SK-N-SH treated with all-trans-retinoic acid at 6 μM for 48 hours (cell line): ENCODE measurements around the gene PGM1.

Source experiments
- ATAC-seq: fragments of 200-7000 bp; cut with Tn5 transposase; 3 replicates; pipeline ENCODE4 v1.9.1; 2020; ENCODE audit warnings: mild to moderate bottlenecking, moderate library complexity
- ARNTL ChIP-seq: fragments of 450-650 bp; formaldehyde crosslinking; IDR thresholded peaks from 2 replicates; pipeline ENCODE4 v1.5.0; 2020; ENCODE audit warnings: low read depth, mild to moderate bottlenecking, moderate library complexity, borderline replicate concordance
- BACH2 ChIP-seq: fragments of 250-450 bp; sonication (Bioruptor Pico); IDR thresholded peaks from 2 replicates; pipeline ENCODE4 v1.9.0; 2021; ENCODE audit warnings: mild to moderate bottlenecking, borderline replicate concordance
- CREB5 ChIP-seq: fragments of 250-450 bp; sonication (Bioruptor Pico); IDR thresholded peaks from 2 replicates; pipeline ENCODE4 v1.5.1; 2020; ENCODE audit warnings: low read depth, mild to moderate bottlenecking, moderate library complexity
- CSDC2 ChIP-seq: fragments of 250-450 bp; sonication (Bioruptor Pico); IDR thresholded peaks from 2 replicates; pipeline ENCODE4 v1.5.0; 2020; ENCODE audit warnings: mild to moderate bottlenecking, moderate library complexity
- ESRRG ChIP-seq: fragments of 250-450 bp; sonication (Bioruptor Pico); IDR thresholded peaks from 2 replicates; pipeline ENCODE4 v1.6.1; 2021; ENCODE audit warnings: mild to moderate bottlenecking
- GLIS3 ChIP-seq: fragments of 250-450 bp; sonication (Bioruptor Pico); IDR thresholded peaks from 2 replicates; pipeline ENCODE4 v1.5.0; 2020; ENCODE audit warnings: mild to moderate bottlenecking, moderate library complexity
- ISL1 ChIP-seq: fragments of 250-450 bp; sonication (Bioruptor Pico); IDR thresholded peaks from 2 replicates; pipeline ENCODE4 v2.1.2; 2022; ENCODE audit warnings: mild to moderate bottlenecking, moderate library complexity
- OSR1 ChIP-seq: fragments of 250-450 bp; sonication (Bioruptor Pico); IDR thresholded peaks from 2 replicates; pipeline ENCODE4 v1.8.0; 2022; ENCODE audit warnings: moderate library complexity, mild to moderate bottlenecking, inconsistent platforms
- PATZ1 ChIP-seq: fragments of 250-450 bp; sonication (Bioruptor Pico); IDR thresholded peaks from 2 replicates; pipeline ENCODE4 v1.8.0; 2020; ENCODE audit warnings: mild to moderate bottlenecking, moderate library complexity, borderline replicate concordance
- POU6F1 ChIP-seq: fragments of 250-450 bp; sonication (Bioruptor Pico); IDR thresholded peaks from 2 replicates; pipeline ENCODE4 v1.8.0; 2021; ENCODE audit warnings: low read depth, mild to moderate bottlenecking, moderate library complexity, borderline replicate concordance
- PPARA ChIP-seq: fragments of 250-450 bp; sonication (Bioruptor Pico); IDR thresholded peaks from 2 replicates; pipeline ENCODE4 v1.5.0; 2020; ENCODE audit warnings: mild to moderate bottlenecking, borderline replicate concordance
- RARB ChIP-seq: fragments of 250-450 bp; sonication (Bioruptor Pico); IDR thresholded peaks from 2 replicates; pipeline ENCODE4 v1.8.0; 2021; ENCODE audit warnings: mild to moderate bottlenecking, moderate library complexity
- SNAI2 ChIP-seq: fragments of 250-450 bp; sonication (Bioruptor Pico); IDR thresholded peaks from 2 replicates; pipeline ENCODE4 v1.5.0; 2020; ENCODE audit warnings: mild to moderate bottlenecking, moderate library complexity
- TCF4 ChIP-seq: fragments of 250-450 bp; sonication (Bioruptor Pico); IDR thresholded peaks from 2 replicates; pipeline ENCODE4 v1.8.0; 2021; ENCODE audit warnings: mild to moderate bottlenecking, moderate library complexity, borderline replicate concordance
- TOX ChIP-seq: fragments of 250-450 bp; sonication (Bioruptor Pico); IDR thresholded peaks from 2 replicates; pipeline ENCODE4 v1.8.0; 2021; ENCODE audit warnings: mild to moderate bottlenecking, moderate library complexity, borderline replicate concordance
- ZC3H10 ChIP-seq: fragments of 250-450 bp; sonication (Bioruptor Pico); IDR thresholded peaks from 2 replicates; pipeline ENCODE4 v1.5.1; 2021; ENCODE audit warnings: mild to moderate bottlenecking, moderate library complexity
- ZFP3 ChIP-seq: fragments of 250-450 bp; sonication (Bioruptor Pico); IDR thresholded peaks from 2 replicates; pipeline ENCODE4 v1.5.0; 2020; ENCODE audit warnings: mild to moderate bottlenecking, moderate library complexity
- ZFP30 ChIP-seq: fragments of 450-650 bp; formaldehyde crosslinking; IDR thresholded peaks from 2 replicates; pipeline ENCODE4 v1.5.0; 2022; ENCODE audit warnings: mild to moderate bottlenecking, moderate library complexity
- ZNF565 ChIP-seq: fragments of 450-650 bp; formaldehyde crosslinking; conservative IDR thresholded peaks from 2 replicates; pipeline ENCODE4 v1.5.0; 2020; ENCODE audit warnings: low read depth, mild to moderate bottlenecking, moderate library complexity
- ZNF8 ChIP-seq: fragments of 450-650 bp; formaldehyde crosslinking; IDR thresholded peaks from 2 replicates; pipeline ENCODE4 v1.5.0; 2020; ENCODE audit warnings: mild to moderate bottlenecking, moderate library complexity

The PGM1 gene

GRCh38 chr1:63678200-63678599 lies 85.0 kb downstream of the PGM1 start:
- TF ChIP-seq POU6F1 (CRISPR knock-in tag): no peak
- no peak for TF ChIP-seq ZNF565
- no peak for TF ChIP-seq ISL1 (CRISPR knock-in tag)
- no peak for TF ChIP-seq BACH2
- no peak for TF ChIP-seq GLIS3 (CRISPR knock-in tag)
- no peak for TF ChIP-seq ZFP30 (CRISPR knock-in tag)
- TF ChIP-seq RARB: no peak
- no peak for TF ChIP-seq OSR1 (CRISPR knock-in tag)
- TF ChIP-seq PATZ1 (CRISPR knock-in tag): no peak
- TF ChIP-seq SNAI2 (CRISPR knock-in tag): no peak
- no peak for ATAC-seq

GRCh38 chr1:63679076-63679475 lies 85.9 kb downstream of the PGM1 start:
- TF ChIP-seq ZNF8 (no peak), ZC3H10 (no peak), ZFP3 (no peak), BACH2 (no peak), ISL1 (CRISPR knock-in tag) (no peak), CREB5 (CRISPR knock-in tag) (no peak), POU6F1 (CRISPR knock-in tag) (no peak), TOX (CRISPR knock-in tag) (no peak), ARNTL (CRISPR knock-in tag) (no peak), TCF4 (CRISPR knock-in tag) (no peak), ESRRG (no peak), GLIS3 (CRISPR knock-in tag) (no peak)
- no peak for ATAC-seq

GRCh38 chr1:63679589-63679988 lies 86.4 kb downstream of the PGM1 start:
- no peak for TF ChIP-seq POU6F1 (CRISPR knock-in tag)
- no peak for TF ChIP-seq ESRRG
- TF ChIP-seq TCF4 (CRISPR knock-in tag): no peak
- ATAC-seq: no peak

- no peak for TF ChIP-seq RARB
- TF ChIP-seq ESRRG: no peak
- no peak for TF ChIP-seq PPARA (CRISPR knock-in tag)
- no peak for TF ChIP-seq CSDC2 (CRISPR knock-in tag)
- ATAC-seq: no peak
Observed at GRCh38 chr1:63682936-63683335, 89.7 kb downstream of the PGM1 start.

- no peak for TF ChIP-seq ESRRG
- no peak for TF ChIP-seq OSR1 (CRISPR knock-in tag)
- ATAC-seq: no peak
Observed at GRCh38 chr1:63683759-63684158, 90.5 kb downstream of the PGM1 start.
